ENCODE measurements around the gene HECA.
"Not testable (repeated sequence)": the region's sequence is repeated elsewhere in the genome, so short reads cannot be mapped to it uniquely, and the experiment has no call there.

HECA gene

GRCh38 chr6:139135578-139136545 is 982 bp downstream of the HECA start:
- DNase-seq (ENCODE audit: low read depth): no peak

GRCh38 chr6:139137706-139138105 is 2.8 kb downstream of the HECA start:
- peak; percentile 24 for DNase-seq (ENCODE audit: low read depth)

- DNase-seq (ENCODE audit: low read depth): not testable (repeated sequence)
Observed at GRCh38 chr6:139140854-139141253, 6.0 kb downstream of the HECA start.

- DNase-seq (ENCODE audit: low read depth): no peak
Observed at GRCh38 chr6:139142262-139142661, 7.4 kb downstream of the HECA start.

GRCh38 chr6:139143111-139143510 is 8.2 kb downstream of the HECA start:
- no peak for DNase-seq (ENCODE audit: low read depth)

GRCh38 chr6:139144490-139145085 is 9.7 kb downstream of the HECA start:
- no peak for DNase-seq (ENCODE audit: low read depth)

- DNase-seq (ENCODE audit: low read depth): no peak
Observed at GRCh38 chr6:139145661-139146060, 10.8 kb downstream of the HECA start.

GRCh38 chr6:139146317-139146726 is 11.4 kb downstream of the HECA start:
- no peak for DNase-seq (ENCODE audit: low read depth)

GRCh38 chr6:139147628-139148027 is 12.7 kb downstream of the HECA start:
- DNase-seq (ENCODE audit: low read depth): no peak

- no peak for DNase-seq (ENCODE audit: low read depth)
Observed at GRCh38 chr6:139148557-139149235, 13.8 kb downstream of the HECA start.

GRCh38 chr6:139149383-139149782 is 14.5 kb downstream of the HECA start:
- DNase-seq (ENCODE audit: low read depth): peak; percentile 20

- no peak for DNase-seq (ENCODE audit: low read depth)
Observed at GRCh38 chr6:139150920-139151319, 16.0 kb downstream of the HECA start.

GRCh38 chr6:139151425-139152087 is 16.7 kb downstream of the HECA start:
- no peak for DNase-seq (ENCODE audit: low read depth)

- peak; percentile 2 for DNase-seq (ENCODE audit: low read depth)
Observed at GRCh38 chr6:139152088-139152891, 17.4 kb downstream of the HECA start.

GRCh38 chr6:139152892-139153271 is 18.0 kb downstream of the HECA start:
- DNase-seq (ENCODE audit: low read depth): no peak

- DNase-seq (ENCODE audit: low read depth): no peak
Observed at GRCh38 chr6:139153855-139154254, 19.0 kb downstream of the HECA start.

GRCh38 chr6:139154881-139155547 is 20.1 kb downstream of the HECA start:
- DNase-seq (ENCODE audit: low read depth): no peak

GRCh38 chr6:139156102-139156501 is 21.2 kb downstream of the HECA start:
- no peak for DNase-seq (ENCODE audit: low read depth)

- peak; percentile 14 for DNase-seq (ENCODE audit: low read depth)
Observed at GRCh38 chr6:139156551-139156950, 21.7 kb downstream of the HECA start.

- DNase-seq (ENCODE audit: low read depth): not testable (repeated sequence)
Observed at GRCh38 chr6:139157086-139157485, 22.2 kb downstream of the HECA start.

GRCh38 chr6:139159016-139159415 is 24.1 kb downstream of the HECA start:
- no peak for DNase-seq (ENCODE audit: low read depth)

All from fibroblast of the conjunctiva (primary cell).